Body of pancreas (tissue), 4 donors: ENCODE data around the gene KATNAL1.

Source experiments
- CTCF ChIP-seq, 7 experiments: fragments of 450-650 bp in 4 of 7; fragments of 200-600 bp in 3 of 7; sonication (generic) in 3 of 7; IDR thresholded peaks; one replicate each; pipeline ENCODE4 v1.5.1; 2016 to 2019; ENCODE audit warnings: antibody characterized with exemption in 7 of 7
- POLR2A ChIP-seq, 3 donors: fragments of 450-650 bp; IDR thresholded peaks; one replicate each; pipeline ENCODE4 v1.6.1; 2016; ENCODE audit warnings: antibody characterized with exemption in 3 of 3, mild to moderate bottlenecking in 2 of 3

GRCh38 chr13:30173303-30173610 is 134.1 kb downstream of the KATNAL1 start:
- TF ChIP-seq POLR2A (IDR thresholded peaks at IDR 0.05) (no peak), CTCF (IDR thresholded peaks at IDR 0.05) (no peak)
